MCF 10A (cell line): ENCODE measurements around the gene GRAPL. TPM values are rescaled to one million over a fixed set of nuclear protein-coding genes. Genes with fewer than 3 reads are reported as not detected.
A peak's percentile ranks its signal among the peaks of the same experiment; 100 is the strongest.
"Not testable (repeated sequence)": the region's sequence is repeated elsewhere in the genome, so short reads cannot be mapped to it uniquely, and the experiment has no call there.

Source experiments
- BruUV-seq: library from RNA; stranded (reverse); fragments of 400-500 nt; replicated peaks from 2 replicates; lab custom pipeline; 2021; lab: Mats Ljungman, UMichigan
- CTCF ChIA-PET: fragments of 300-600 bp; sonication (Branson Sonifier 250); formaldehyde crosslinking; extraction: SDS; loops from one replicate; lab custom pipeline; 2021; ENCODE audit warnings: antibody characterized with exemption, inconsistent platforms; lab: Yijun Ruan, JAX
- POLR2A ChIA-PET: fragments of 300-600, 350-650 bp; sonication (Branson Sonifier 250); formaldehyde crosslinking; extraction: SDS; loops from one replicate; lab custom pipeline; 2020; ENCODE audit warnings: antibody characterized with exemption, inconsistent platforms; lab: Yijun Ruan, JAX
- DNase-seq: peaks from one replicate; pipeline ENCODE4 v3.0.0-alpha.2; 2018; ENCODE audit not compliant: unreplicated experiment
- H3K27ac Mint-ChIP-seq: one replicate; pipeline ENCODE4 v1.8.0; 2022; ENCODE audit warnings: mild to moderate bottlenecking, low read depth, mixed read lengths; ENCODE audit not compliant: unreplicated experiment
- H3K27me3 Mint-ChIP-seq: one replicate; pipeline ENCODE4 v1.8.0; 2022; ENCODE audit warnings: mixed read lengths; ENCODE audit not compliant: insufficient read depth, unreplicated experiment
- H3K36me3 Mint-ChIP-seq: one replicate; pipeline ENCODE4 v1.8.0; 2022; ENCODE audit warnings: mild to moderate bottlenecking, moderate library complexity, mixed read lengths; ENCODE audit not compliant: insufficient read depth, unreplicated experiment
- H3K4me1 Mint-ChIP-seq: one replicate; pipeline ENCODE4 v1.8.0; 2022; ENCODE audit warnings: mixed read lengths; ENCODE audit not compliant: insufficient read depth, unreplicated experiment
- H3K4me3 Mint-ChIP-seq: one replicate; pipeline ENCODE4 v1.8.0; 2022; ENCODE audit warnings: mild to moderate bottlenecking, moderate library complexity, mixed read lengths; ENCODE audit not compliant: unreplicated experiment
- H3K9me3 Mint-ChIP-seq: one replicate; pipeline ENCODE4 v1.8.0; 2022; ENCODE audit warnings: mixed read lengths; ENCODE audit not compliant: unreplicated experiment
- intact Hi-C: fragments of 100-400 bp; cut with micrococcal nuclease; formaldehyde crosslinking; loops from 2 replicates; pipeline ENCODE4 v1.14.1; 2022
- total RNA-seq: library from RNA; stranded (reverse); gene quantifications from 2 replicates; pipeline ENCODE4 v1.2.3, GENCODE V29; 2022
- TF ChIP-seq, protein P1 (sequence below): fragments of 200-600 bp; IDR thresholded peaks from one replicate; pipeline ENCODE4 v1.8.0; 2022; ENCODE audit warnings: antibody characterized with exemption, mild to moderate bottlenecking; ENCODE audit not compliant: unreplicated experiment

The GRAPL gene
- total RNA-seq, 1 experiment from 2014 or later: not detected

DNA sequence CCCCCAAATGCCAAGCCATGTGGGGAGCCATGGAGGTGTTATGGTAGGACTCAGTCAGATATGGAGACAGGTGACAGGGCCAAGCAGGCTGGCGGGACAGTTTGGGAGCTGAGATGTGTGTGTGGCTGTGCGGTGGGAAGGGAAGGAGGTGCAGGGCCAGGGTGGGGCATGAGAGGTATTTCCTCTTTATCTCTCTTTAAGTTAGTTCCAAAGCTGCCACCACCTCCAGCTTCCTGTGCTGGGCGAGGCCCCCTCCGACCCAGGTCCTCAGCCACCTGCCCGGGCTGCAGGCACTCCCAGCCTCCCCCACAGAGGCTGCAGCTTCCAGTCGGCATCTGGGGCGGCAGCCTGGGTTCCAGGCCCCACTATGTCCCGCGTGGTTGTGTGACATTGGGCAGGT, 6.4 kb downstream of the GRAPL start:
- H3K36me3 Mint-ChIP-seq, H3K27me3 Mint-ChIP-seq, CTCF ChIA-PET, POLR2A ChIA-PET, DNase-seq, H3K9me3 Mint-ChIP-seq, H3K4me3 Mint-ChIP-seq, BruUV-seq, intact Hi-C loops, H3K4me1 Mint-ChIP-seq, H3K27ac Mint-ChIP-seq: not testable (repeated sequence)

DNA sequence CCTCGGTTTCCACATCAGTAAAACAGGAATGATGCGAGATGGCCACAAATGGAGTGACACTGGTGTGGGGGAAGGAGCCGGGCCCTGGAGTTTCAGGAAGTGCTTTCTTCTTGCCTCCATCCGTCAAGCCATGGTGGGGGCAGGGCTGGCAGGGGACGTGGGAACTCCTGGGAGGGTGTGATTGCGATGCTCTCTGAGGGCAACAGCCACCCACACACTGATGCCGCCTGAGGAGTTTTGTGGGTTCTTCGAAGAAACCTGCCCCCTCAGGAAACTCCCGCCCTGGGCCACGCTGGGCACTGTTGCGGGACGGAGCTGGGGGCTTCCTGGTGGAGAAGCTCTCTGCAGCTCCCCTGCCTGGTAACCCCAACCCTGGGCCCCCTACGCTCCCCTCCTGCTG, 8.0 kb downstream of the GRAPL start:
- BruUV-seq, POLR2A ChIA-PET, H3K36me3 Mint-ChIP-seq, H3K4me1 Mint-ChIP-seq, H3K9me3 Mint-ChIP-seq, CTCF ChIA-PET, H3K4me3 Mint-ChIP-seq, H3K27me3 Mint-ChIP-seq, DNase-seq, intact Hi-C loops, H3K27ac Mint-ChIP-seq: not testable (repeated sequence)

DNA sequence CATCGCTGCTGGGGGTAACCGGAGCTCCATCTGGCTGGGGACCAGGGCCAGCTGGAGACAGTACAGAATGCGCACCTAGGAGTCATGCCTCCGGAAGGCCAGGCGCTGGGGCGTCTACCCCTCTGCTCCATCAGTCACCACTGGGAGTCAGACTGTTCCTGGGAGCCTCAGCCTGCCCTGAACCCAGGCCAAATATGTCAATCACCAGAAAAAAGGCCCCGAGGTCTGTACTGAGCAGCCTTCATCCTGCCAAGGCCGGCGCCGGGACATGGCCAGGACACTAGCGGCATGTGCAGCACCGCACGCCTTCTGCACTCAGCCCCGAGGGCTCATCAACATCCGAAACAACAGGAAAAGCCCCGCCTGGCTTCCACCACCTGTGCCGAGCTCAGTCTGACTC, 8.7 kb downstream of the GRAPL start:
- H3K4me1 Mint-ChIP-seq, POLR2A ChIA-PET, H3K9me3 Mint-ChIP-seq, H3K27ac Mint-ChIP-seq, H3K36me3 Mint-ChIP-seq, DNase-seq, BruUV-seq, CTCF ChIA-PET, H3K4me3 Mint-ChIP-seq, H3K27me3 Mint-ChIP-seq, intact Hi-C loops: not testable (repeated sequence)

DNA sequence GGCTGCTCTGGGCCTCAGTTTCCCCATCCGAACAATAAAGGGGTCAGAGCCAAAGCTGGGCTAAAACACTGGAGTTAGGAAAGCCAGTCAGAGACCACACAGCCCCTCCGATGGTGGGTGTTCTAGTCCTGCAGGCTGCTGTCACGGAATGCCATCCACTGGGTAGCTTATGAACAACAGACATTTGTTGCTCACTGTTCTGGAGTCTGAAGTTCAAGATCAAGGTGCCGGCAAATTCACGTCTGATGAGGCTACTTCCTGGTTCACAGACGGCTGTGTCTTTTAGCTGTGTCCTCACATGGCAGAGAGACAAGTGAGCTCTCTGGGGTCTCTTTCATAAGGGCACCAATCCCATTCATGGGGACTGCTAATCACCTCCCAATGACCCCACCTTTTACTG, 9.2 kb downstream of the GRAPL start:
- intact Hi-C loops, DNase-seq, BruUV-seq, H3K36me3 Mint-ChIP-seq, H3K9me3 Mint-ChIP-seq, H3K4me3 Mint-ChIP-seq, H3K4me1 Mint-ChIP-seq, H3K27me3 Mint-ChIP-seq, CTCF ChIA-PET, POLR2A ChIA-PET, H3K27ac Mint-ChIP-seq: not testable (repeated sequence)

DNA sequence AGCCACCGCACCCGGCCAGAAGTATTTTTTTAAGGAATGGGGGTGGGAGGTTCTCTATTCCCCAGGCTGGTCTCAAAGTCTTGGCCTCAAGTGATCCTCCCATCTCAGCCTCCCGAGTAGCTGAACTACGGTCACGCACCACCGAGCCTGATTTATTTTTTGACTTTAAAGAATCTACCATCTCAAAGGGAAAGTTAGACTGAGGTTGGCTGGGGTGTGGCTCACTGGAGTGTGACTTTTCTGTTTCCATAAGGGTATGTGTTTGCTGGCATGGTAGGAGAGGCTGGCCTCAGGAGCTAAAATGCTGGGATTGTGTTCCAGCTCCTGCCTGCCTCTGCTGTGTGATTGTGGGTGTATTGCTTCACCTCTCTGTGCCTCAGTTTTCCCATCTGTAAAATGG, 10.6 kb downstream of the GRAPL start:
- intact Hi-C loops, DNase-seq, H3K9me3 Mint-ChIP-seq, H3K27me3 Mint-ChIP-seq, H3K4me3 Mint-ChIP-seq, POLR2A ChIA-PET, BruUV-seq, H3K36me3 Mint-ChIP-seq, H3K4me1 Mint-ChIP-seq, H3K27ac Mint-ChIP-seq, CTCF ChIA-PET: not testable (repeated sequence)

DNA sequence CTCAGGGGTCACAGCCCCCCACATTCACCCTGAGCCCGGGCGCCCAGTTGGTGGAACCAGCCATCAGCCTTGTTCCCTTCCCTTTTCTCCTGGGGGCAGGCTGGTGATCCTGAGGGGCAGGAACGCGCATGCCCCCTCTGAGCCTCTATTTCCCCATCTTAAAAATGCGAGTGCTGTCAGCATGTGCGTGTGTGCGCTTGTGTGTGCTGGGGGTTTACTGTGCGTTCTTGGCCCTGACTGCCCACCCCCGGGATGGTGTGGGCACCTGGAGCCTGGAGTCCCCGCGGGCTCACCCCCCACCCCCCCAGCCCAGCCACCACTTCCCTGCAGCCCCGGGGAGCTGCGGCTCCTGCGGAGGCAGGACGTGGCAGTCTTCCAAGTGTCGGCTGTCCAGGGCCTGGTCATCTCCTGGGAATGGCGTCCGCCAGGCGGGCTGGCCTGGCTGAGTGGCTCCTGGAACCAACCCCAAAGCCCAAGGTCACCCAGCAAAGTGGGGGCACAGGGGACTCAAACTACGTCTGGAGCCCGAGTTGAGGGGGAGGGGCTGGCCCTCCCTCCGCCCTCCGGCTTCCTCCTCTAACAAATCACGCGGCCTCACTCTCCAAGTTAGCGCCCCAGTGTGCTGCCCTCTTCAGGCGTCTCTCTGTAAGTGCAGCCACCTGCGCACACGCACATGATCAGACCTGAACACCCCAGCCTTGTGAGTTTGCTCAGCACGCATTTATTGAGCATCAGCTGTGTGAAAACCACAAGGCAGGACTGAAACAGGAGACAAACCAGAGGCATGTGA, 14.2 kb downstream of the GRAPL start:
- DNase-seq, H3K4me1 Mint-ChIP-seq, H3K27ac Mint-ChIP-seq, CTCF ChIA-PET, H3K9me3 Mint-ChIP-seq, H3K27me3 Mint-ChIP-seq, POLR2A ChIA-PET, H3K36me3 Mint-ChIP-seq, H3K4me3 Mint-ChIP-seq, intact Hi-C loops, BruUV-seq: not testable (repeated sequence)

DNA sequence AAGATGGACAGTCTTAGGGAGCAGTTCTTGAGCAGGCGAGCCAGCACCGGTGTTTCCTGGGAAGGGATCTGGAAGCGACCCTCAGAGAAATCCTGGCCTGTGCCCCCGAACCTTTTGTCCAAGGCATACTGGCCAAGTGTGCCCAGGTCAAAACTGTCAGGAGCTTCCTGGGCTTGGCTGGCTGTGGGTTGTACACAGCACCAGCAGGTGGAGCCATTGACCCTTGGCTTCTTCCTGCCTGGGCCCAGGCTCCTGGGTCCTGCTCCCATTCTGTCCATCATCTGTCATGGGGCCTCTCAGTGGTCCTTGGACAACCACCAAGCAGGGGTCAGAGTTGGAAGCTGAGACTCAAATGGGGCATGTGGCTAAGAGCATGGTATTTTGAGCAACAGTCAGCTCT, 15.0 kb downstream of the GRAPL start:
- BruUV-seq, H3K36me3 Mint-ChIP-seq, H3K4me3 Mint-ChIP-seq, H3K27me3 Mint-ChIP-seq, intact Hi-C loops, CTCF ChIA-PET, H3K9me3 Mint-ChIP-seq, H3K4me1 Mint-ChIP-seq, DNase-seq, POLR2A ChIA-PET, H3K27ac Mint-ChIP-seq: not testable (repeated sequence)
- TF ChIP-seq, protein P1, sequence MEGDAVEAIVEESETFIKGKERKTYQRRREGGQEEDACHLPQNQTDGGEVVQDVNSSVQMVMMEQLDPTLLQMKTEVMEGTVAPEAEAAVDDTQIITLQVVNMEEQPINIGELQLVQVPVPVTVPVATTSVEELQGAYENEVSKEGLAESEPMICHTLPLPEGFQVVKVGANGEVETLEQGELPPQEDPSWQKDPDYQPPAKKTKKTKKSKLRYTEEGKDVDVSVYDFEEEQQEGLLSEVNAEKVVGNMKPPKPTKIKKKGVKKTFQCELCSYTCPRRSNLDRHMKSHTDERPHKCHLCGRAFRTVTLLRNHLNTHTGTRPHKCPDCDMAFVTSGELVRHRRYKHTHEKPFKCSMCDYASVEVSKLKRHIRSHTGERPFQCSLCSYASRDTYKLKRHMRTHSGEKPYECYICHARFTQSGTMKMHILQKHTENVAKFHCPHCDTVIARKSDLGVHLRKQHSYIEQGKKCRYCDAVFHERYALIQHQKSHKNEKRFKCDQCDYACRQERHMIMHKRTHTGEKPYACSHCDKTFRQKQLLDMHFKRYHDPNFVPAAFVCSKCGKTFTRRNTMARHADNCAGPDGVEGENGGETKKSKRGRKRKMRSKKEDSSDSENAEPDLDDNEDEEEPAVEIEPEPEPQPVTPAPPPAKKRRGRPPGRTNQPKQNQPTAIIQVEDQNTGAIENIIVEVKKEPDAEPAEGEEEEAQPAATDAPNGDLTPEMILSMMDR: peak; percentile 22

DNA sequence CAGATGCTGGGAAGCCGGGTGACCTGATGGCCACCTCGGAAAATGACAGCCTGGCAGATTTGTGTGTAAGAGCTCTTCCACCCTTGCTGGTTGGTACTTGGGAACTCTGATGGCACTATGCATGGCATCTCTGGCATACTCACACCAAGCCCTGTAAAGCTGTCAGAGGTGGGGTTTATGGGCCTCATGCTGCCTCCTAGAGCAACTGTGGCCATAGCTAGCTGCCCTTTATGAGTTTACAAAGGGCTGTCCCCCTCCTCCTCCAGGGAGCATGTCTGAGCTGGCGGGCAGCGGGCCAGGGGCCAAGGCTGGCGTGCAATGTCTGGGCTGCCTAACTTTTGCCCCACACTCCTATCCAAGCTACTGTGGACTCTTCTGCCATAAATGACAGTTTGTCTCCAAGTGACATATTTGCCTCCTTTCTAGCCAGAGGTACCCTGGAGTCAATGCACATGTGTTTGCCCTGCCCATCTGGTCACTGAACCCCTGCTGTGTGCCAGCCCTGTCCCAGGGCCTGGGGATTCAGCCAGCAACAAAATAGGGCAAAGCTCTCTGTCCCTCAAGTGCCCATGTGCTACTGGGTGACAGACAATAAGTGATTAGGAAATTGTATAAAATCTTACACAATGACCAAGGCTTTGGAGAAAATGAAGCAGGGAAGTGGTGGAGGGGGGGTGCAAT, 15.8 kb downstream of the GRAPL start:
- H3K27me3 Mint-ChIP-seq, POLR2A ChIA-PET, H3K4me1 Mint-ChIP-seq, H3K4me3 Mint-ChIP-seq, H3K9me3 Mint-ChIP-seq, intact Hi-C loops, DNase-seq, H3K36me3 Mint-ChIP-seq, H3K27ac Mint-ChIP-seq, CTCF ChIA-PET, BruUV-seq: not testable (repeated sequence)
